SK-N-MC (cell line): ENCODE results near the gene BCAR3.

Source experiments
- EZH2 ChIP-seq: fragments of 200-600 bp; sonication (generic); IDR thresholded peaks from one replicate; pipeline ENCODE4 v1.6.1; 2017; ENCODE audit warnings: antibody characterized with exemption
- POLR2AphosphoS5 ChIP-seq: IDR thresholded peaks from 2 replicates; pipeline ENCODE4 v1.6.1; 2012; ENCODE audit warnings: mild to moderate bottlenecking, low read depth, low read length, borderline replicate concordance

DNA sequence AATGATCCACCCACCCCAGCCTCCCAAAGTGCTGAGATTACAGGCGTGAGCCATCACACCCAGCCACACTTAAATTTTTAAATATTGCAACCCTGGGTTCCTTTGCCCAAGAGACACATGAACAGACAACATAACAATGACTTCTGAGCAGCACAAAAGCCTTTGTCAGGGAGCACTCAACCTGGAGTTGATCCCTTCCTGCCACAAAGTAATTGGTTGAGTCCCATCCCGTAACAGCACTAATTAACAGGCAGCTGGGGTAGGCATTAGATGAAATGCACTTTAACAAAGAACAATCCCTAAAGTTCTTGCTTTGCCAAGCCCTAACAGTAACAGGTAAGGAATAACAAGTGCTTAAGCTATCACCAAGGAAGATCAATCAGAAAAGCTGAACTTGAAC lies 5.9 kb upstream of the BCAR3 start:
- no peak for TF ChIP-seq EZH2
- TF ChIP-seq POLR2AphosphoS5, result no peak
